PC-9 (cell line): Measurements from ENCODE around the gene PLEKHG4B. TPM values are rescaled to one million over a fixed set of nuclear protein-coding genes. Genes with fewer than 3 reads are reported as not detected.

Experiments
- Bru-seq: library from RNA; stranded (reverse); fragments of 400-500 nt; gene quantifications from one replicate; lab custom pipeline; 2021; lab: Mats Ljungman, UMichigan
- BruChase-seq, 2 experiments: library from RNA; stranded (reverse); fragments of 400-500 nt; gene quantifications; one replicate each; lab custom pipeline; 2021; lab: Mats Ljungman, UMichigan
- BruUV-seq: library from RNA; stranded (reverse); fragments of 400-500 nt; replicated peaks from 2 replicates; lab custom pipeline; 2021; lab: Mats Ljungman, UMichigan
- CTCF ChIA-PET: fragments of 300-600 bp; sonication (Branson Sonifier 250); formaldehyde crosslinking; loops from one replicate; lab custom pipeline; 2022; ENCODE audit warnings: antibody characterized with exemption; lab: Charles Lee
- POLR2A ChIA-PET: fragments of 300-600 bp; sonication (Branson Sonifier 250); formaldehyde crosslinking; loops from one replicate; lab custom pipeline; 2022; ENCODE audit warnings: antibody characterized with exemption; ENCODE audit not compliant: unreplicated experiment; lab: Charles Lee
- DNase-seq, 2 experiments: peaks; one replicate each; pipeline versions ENCODE4 v3.0.0 to v3.0.0-alpha.2; 2015 to 2022; ENCODE audit warnings: mixed read lengths in 1 of 2
- H2AFZ ChIP-seq: fragments of 200-600 bp; sonication (generic); 2 replicates; pipeline ENCODE4 v1.8.1; 2017; ENCODE audit warnings: antibody characterized with exemption
- H3F3A ChIP-seq: fragments of 200-600 bp; sonication (generic); 2 replicates; pipeline ENCODE4 v1.8.1; 2017; ENCODE audit warnings: antibody characterized with exemption, mild to moderate bottlenecking, low read depth; ENCODE audit not compliant: insufficient read depth
- H3K27ac ChIP-seq: fragments of 200-600 bp; sonication (generic); 2 replicates; pipeline ENCODE4 v1.6.1; 2016; ENCODE audit warnings: mixed run types
- H3K27me3 ChIP-seq: fragments of 200-600 bp; sonication (generic); 2 replicates; pipeline ENCODE4 v1.6.1; 2016; ENCODE audit warnings: low read depth, mixed run types; ENCODE audit not compliant: insufficient read depth
- H3K36me3 ChIP-seq: fragments of 200-600 bp; sonication (generic); 2 replicates; pipeline ENCODE4 v1.6.1; 2016; ENCODE audit warnings: low read depth, mixed run types
- H3K4me1 ChIP-seq: fragments of 200-600 bp; sonication (generic); replicated peaks from 2 replicates; pipeline ENCODE4 v1.6.1; 2016; ENCODE audit warnings: mixed run types; ENCODE audit not compliant: insufficient read depth
- H3K4me2 ChIP-seq: fragments of 200-600 bp; sonication (generic); 2 replicates; pipeline ENCODE4 v1.6.1; 2017; ENCODE audit warnings: mixed run types
- H3K4me3 ChIP-seq: fragments of 200-600 bp; sonication (generic); 2 replicates; pipeline ENCODE4 v1.6.1; 2016; ENCODE audit warnings: mixed run types
- H3K79me2 ChIP-seq: fragments of 200-600 bp; sonication (generic); 2 replicates; pipeline ENCODE4 v1.6.1; 2017; ENCODE audit warnings: low read depth, mixed run types
- H3K9me2 ChIP-seq: fragments of 200-600 bp; sonication (generic); 2 replicates; pipeline ENCODE4 v1.8.1; 2017; ENCODE audit warnings: mild to moderate bottlenecking; ENCODE audit not compliant: insufficient read depth
- H3K9me3 ChIP-seq: fragments of 200-600 bp; sonication (generic); 2 replicates; pipeline ENCODE4 v1.8.1; 2016; ENCODE audit warnings: low read depth; ENCODE audit not compliant: insufficient read depth
- H4K20me1 ChIP-seq: fragments of 200-600 bp; sonication (generic); 2 replicates; pipeline ENCODE4 v1.8.1; 2017; ENCODE audit not compliant: insufficient read depth
- EZH2 ChIP-seq: fragments of 200-600 bp; sonication (generic); IDR thresholded peaks from 2 replicates; pipeline ENCODE4 v1.8.0; 2017; ENCODE audit warnings: antibody characterized with exemption, low read depth
- intact Hi-C: fragments of 100-400 bp; cut with micrococcal nuclease; formaldehyde crosslinking; loops from one replicate; pipeline ENCODE4 v1.10.0; 2022; ENCODE audit not compliant: unreplicated experiment
- long read RNA-seq: library from polyadenylated mRNA; stranded (forward); transcript quantifications from one replicate; pipeline ENCODE4 v2.0.0, GENCODE V29; 2022
- total RNA-seq: library from RNA; stranded (reverse); gene quantifications from 2 replicates; pipeline ENCODE4 v1.2.3, GENCODE V29; 2021
- TF ChIP-seq, protein P1 (sequence below): fragments of 200-600 bp; sonication (generic); conservative IDR thresholded peaks from 2 replicates; pipeline ENCODE4 v1.6.1; 2017; ENCODE audit warnings: mixed run types, antibody characterized with exemption, mild to moderate bottlenecking, moderate library complexity

The PLEKHG4B gene, protein sequence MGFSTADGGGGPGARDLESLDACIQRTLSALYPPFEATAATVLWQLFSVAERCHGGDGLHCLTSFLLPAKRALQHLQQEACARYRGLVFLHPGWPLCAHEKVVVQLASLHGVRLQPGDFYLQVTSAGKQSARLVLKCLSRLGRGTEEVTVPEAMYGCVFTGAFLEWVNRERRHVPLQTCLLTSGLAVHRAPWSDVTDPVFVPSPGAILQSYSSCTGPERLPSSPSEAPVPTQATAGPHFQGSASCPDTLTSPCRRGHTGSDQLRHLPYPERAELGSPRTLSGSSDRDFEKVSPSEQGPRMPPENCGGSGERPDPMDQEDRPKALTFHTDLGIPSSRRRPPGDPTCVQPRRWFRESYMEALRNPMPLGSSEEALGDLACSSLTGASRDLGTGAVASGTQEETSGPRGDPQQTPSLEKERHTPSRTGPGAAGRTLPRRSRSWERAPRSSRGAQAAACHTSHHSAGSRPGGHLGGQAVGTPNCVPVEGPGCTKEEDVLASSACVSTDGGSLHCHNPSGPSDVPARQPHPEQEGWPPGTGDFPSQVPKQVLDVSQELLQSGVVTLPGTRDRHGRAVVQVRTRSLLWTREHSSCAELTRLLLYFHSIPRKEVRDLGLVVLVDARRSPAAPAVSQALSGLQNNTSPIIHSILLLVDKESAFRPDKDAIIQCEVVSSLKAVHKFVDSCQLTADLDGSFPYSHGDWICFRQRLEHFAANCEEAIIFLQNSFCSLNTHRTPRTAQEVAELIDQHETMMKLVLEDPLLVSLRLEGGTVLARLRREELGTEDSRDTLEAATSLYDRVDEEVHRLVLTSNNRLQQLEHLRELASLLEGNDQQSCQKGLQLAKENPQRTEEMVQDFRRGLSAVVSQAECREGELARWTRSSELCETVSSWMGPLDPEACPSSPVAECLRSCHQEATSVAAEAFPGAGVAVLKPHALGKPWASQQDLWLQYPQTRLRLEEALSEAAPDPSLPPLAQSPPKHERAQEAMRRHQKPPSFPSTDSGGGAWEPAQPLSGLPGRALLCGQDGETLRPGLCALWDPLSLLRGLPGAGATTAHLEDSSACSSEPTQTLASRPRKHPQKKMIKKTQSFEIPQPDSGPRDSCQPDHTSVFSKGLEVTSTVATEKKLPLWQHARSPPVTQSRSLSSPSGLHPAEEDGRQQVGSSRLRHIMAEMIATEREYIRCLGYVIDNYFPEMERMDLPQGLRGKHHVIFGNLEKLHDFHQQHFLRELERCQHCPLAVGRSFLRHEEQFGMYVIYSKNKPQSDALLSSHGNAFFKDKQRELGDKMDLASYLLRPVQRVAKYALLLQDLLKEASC (N-terminal part only)
- total RNA-seq (not detected in 2 replicates), Bru-seq, nascent RNA (percentile 9 among the genes with signal in this experiment), BruChase-seq, experiment 1, labeled RNA remaining after a 2-hour chase (percentile 9 among the genes with signal in this experiment), BruChase-seq, experiment 2, labeled RNA remaining after a 6-hour chase (percentile 12 among the genes with signal in this experiment)
- long read RNA-seq, result 0 reads

DNA sequence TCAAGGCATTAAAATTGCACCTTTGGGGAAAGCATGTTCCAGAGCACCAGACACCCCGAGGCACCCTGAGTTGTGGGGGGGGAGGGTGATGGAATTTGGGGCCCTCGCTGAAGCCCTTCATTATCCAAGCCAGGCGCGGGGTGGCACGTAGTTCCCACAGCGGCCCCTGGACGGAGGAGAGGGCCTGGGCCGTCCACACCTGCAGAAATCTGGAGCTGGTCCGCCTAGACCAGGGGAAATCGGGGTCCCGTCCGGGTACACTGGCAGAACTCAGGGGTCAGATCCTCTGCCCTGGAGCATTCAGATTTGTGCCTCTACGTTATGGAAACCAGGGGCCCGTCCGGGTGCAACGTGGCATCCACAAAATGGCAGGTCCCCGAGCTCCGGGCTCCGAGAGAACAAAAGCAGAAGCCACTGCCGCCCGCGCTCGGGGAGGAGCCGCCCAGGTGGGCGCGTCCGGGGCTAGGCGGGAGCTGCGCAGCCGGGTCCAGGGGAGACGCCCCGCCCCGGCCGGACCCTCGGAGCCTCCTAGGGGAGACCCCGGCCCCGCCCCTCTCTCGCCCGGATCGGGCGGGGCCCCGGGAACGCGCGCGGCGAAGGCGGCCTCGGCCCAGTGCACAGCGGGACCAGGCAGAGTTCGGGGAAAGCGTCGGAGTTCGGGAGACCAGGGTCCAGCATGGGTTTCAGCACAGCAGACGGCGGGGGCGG is at the start of gene PLEKHG4B:
PLEKHG4B (plus strand) TSS at position 613 of the 708 bp plus-strand sequence; CDS start at position 677, 64 bp downstream.
- no peak within 1 kb of the TSS for H2AFZ ChIP-seq
- no peaks in the 10 kb centered on the region for H3K9me2 ChIP-seq
- no peaks in the 10 kb centered on the region for H3K9me3 ChIP-seq
- ChIA-PET CTCF (no interaction called here), POLR2A (no interaction called here)
- H3K79me2 ChIP-seq, result no peaks in the 10 kb centered on the region
- no peak within 1 kb of the TSS for H3K4me2 ChIP-seq
- H3K27me3 ChIP-seq, result peaks cover 94% of the 10 kb centered on the region
- no peaks in the 10 kb centered on the region for H3F3A ChIP-seq
- H3K36me3 ChIP-seq, result no peaks in the 10 kb centered on the region
- H3K27ac ChIP-seq, result no peak within 1 kb of the TSS
- no TSS peak for BruUV-seq
- H3K4me1 ChIP-seq, result no peaks in the 10 kb centered on the region
- H4K20me1 ChIP-seq, result no peaks in the 10 kb centered on the region
- intact Hi-C loops, result no loop called here
- TF ChIP-seq, protein P1, sequence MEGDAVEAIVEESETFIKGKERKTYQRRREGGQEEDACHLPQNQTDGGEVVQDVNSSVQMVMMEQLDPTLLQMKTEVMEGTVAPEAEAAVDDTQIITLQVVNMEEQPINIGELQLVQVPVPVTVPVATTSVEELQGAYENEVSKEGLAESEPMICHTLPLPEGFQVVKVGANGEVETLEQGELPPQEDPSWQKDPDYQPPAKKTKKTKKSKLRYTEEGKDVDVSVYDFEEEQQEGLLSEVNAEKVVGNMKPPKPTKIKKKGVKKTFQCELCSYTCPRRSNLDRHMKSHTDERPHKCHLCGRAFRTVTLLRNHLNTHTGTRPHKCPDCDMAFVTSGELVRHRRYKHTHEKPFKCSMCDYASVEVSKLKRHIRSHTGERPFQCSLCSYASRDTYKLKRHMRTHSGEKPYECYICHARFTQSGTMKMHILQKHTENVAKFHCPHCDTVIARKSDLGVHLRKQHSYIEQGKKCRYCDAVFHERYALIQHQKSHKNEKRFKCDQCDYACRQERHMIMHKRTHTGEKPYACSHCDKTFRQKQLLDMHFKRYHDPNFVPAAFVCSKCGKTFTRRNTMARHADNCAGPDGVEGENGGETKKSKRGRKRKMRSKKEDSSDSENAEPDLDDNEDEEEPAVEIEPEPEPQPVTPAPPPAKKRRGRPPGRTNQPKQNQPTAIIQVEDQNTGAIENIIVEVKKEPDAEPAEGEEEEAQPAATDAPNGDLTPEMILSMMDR, result no peak
- no peak for TF ChIP-seq EZH2
- H3K4me3 ChIP-seq, result no peak within 1 kb of the TSS
- DNase-seq, result no peak

DNA sequence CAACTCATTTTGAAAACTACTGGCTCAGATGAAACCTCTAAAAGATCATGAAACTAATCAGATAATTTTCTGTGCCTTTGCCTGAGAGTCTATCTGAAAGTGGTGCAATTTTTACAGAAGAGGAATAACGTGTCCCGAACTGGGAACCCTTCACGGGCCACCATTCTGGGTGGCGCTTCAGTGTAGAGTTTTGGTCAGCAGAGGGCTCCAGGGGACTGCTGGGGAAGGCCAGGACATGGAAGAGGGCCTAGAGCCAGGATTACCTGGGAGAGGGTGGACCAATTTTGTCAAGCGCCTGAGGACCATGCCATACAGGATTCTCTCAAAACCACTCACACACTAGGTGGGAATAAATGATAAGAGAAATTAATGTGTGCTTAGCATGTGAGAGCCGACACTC is 49.7 kb upstream of the PLEKHG4B start:
- H3K36me3 ChIP-seq, result no peaks in the 10 kb centered on the region
- H3K4me2 ChIP-seq, result no peak overlapping the region
- no TSS peak for BruUV-seq
- peaks cover 79% of the 10 kb centered on the region for H3K27me3 ChIP-seq
- no peak overlapping the region for H3K27ac ChIP-seq
- H3K9me3 ChIP-seq, result no peaks in the 10 kb centered on the region
- POLR2A ChIA-PET, result no interaction called here
- DNase-seq, result peak in 1 of 2 experiments; percentile 63
- H2AFZ ChIP-seq, result no peak overlapping the region
- CTCF ChIA-PET, result no interaction called here
- peaks cover 3% of the 10 kb centered on the region; the same call in 1 of the 2 replicates for H3F3A ChIP-seq
- no peaks in the 10 kb centered on the region for H4K20me1 ChIP-seq
- H3K4me3 ChIP-seq, result no peak overlapping the region
- TF ChIP-seq EZH2, result no peak
- TF ChIP-seq, protein P1, result peak; percentile 66
- intact Hi-C loops, result loop anchor here (1.0 kb wide), 2 partner anchors 389 to 870 kb away; no protein-coding TSS in a partner anchor
- H3K4me1 ChIP-seq, result peaks cover 4% of the 10 kb centered on the region; the same call in 1 of the 2 replicates
- H3K79me2 ChIP-seq, result no peaks in the 10 kb centered on the region
- no peaks in the 10 kb centered on the region; the same call in 1 of the 2 replicates for H3K9me2 ChIP-seq
